ENCODE data around the gene R3HDM4.

Gene R3HDM4

GRCh38 chr19:954272-954671, 41.3 kb upstream of the R3HDM4 start:
- Histone ChIP-seq H4K20me1 (ENCODE audit: insufficient read depth, low read length, poor library complexity, severe bottlenecking) (peaks cover 2% of the 10 kb centered on the region), H3K4me3 (ENCODE audit: low read length, poor library complexity, severe bottlenecking) (no peak overlapping the region), H3K79me2 (ENCODE audit: insufficient read depth, low read length) (peaks cover 23% of the 10 kb centered on the region; the same call in 1 of the 2 replicates), H3K4me1 (ENCODE audit: insufficient read depth, low read length, poor library complexity, severe bottlenecking) (no peaks in the 10 kb centered on the region), H3K9me2 (replicated peaks; ENCODE audit: low read depth, low read length) (no peaks in the 10 kb centered on the region), H3K9ac (ENCODE audit: low read depth, low read length, poor library complexity, severe bottlenecking) (no peak overlapping the region), H3K9me3 (ENCODE audit: insufficient read depth, low read depth, low read length) (no peaks in the 10 kb centered on the region), H3K36me3 (ENCODE audit: insufficient read depth, low read length) (peaks cover 3% of the 10 kb centered on the region; the same call in 1 of the 2 replicates), H3K4me2 (ENCODE audit: low read depth, low read length, poor library complexity, severe bottlenecking) (no peak overlapping the region), H3K27me3 (ENCODE audit: insufficient read depth, low read length, poor library complexity, severe bottlenecking) (no peaks in the 10 kb centered on the region), H3F3A (ENCODE audit: low read depth) (no peaks in the 10 kb centered on the region), H2AFZ (ENCODE audit: low read length) (no peak overlapping the region)
- no peak for TF ChIP-seq CTCF (conservative IDR thresholded peaks at IDR 0.05; ENCODE audit: low read length)
- TF ChIP-seq EZH2phosphoT487 (IDR thresholded peaks at IDR 0.05; ENCODE audit: borderline replicate concordance): no peak

GRCh38 chr19:953445-954271, 40.6 kb upstream of the R3HDM4 start:
- H3K4me3 ChIP-seq (ENCODE audit: low read length, poor library complexity, severe bottlenecking): no peak overlapping the region
- H3K4me1 ChIP-seq (ENCODE audit: insufficient read depth, low read length, poor library complexity, severe bottlenecking): no peaks in the 10 kb centered on the region
- H3K36me3 ChIP-seq (ENCODE audit: insufficient read depth, low read length): no peaks in the 10 kb centered on the region
- H3K9me2 ChIP-seq (replicated peaks; ENCODE audit: low read depth, low read length): no peaks in the 10 kb centered on the region
- H4K20me1 ChIP-seq (ENCODE audit: insufficient read depth, low read length, poor library complexity, severe bottlenecking): peaks cover 2% of the 10 kb centered on the region
- H3K79me2 ChIP-seq (ENCODE audit: insufficient read depth, low read length): peaks cover 23% of the 10 kb centered on the region; the same call in 1 of the 2 replicates
- H2AFZ ChIP-seq (ENCODE audit: low read length): no peak overlapping the region
- H3K4me2 ChIP-seq (ENCODE audit: low read depth, low read length, poor library complexity, severe bottlenecking): no peak overlapping the region
- H3K9ac ChIP-seq (ENCODE audit: low read depth, low read length, poor library complexity, severe bottlenecking): no peak overlapping the region
- no peaks in the 10 kb centered on the region for H3K27me3 ChIP-seq (ENCODE audit: insufficient read depth, low read length, poor library complexity, severe bottlenecking)
- H3K9me3 ChIP-seq (ENCODE audit: insufficient read depth, low read depth, low read length): no peaks in the 10 kb centered on the region
- TF ChIP-seq EZH2phosphoT487 (IDR thresholded peaks at IDR 0.05; ENCODE audit: borderline replicate concordance): no peak
- TF ChIP-seq CTCF (conservative IDR thresholded peaks at IDR 0.05; ENCODE audit: low read length): no peak
- no peaks in the 10 kb centered on the region for H3F3A ChIP-seq (ENCODE audit: low read depth)

GRCh38 chr19:952680-953444, 39.8 kb upstream of the R3HDM4 start:
- peaks cover 2% of the 10 kb centered on the region for H4K20me1 ChIP-seq (ENCODE audit: insufficient read depth, low read length, poor library complexity, severe bottlenecking)
- H3F3A ChIP-seq (ENCODE audit: low read depth): no peaks in the 10 kb centered on the region
- no peak for TF ChIP-seq CTCF (conservative IDR thresholded peaks at IDR 0.05; ENCODE audit: low read length)
- no peak for TF ChIP-seq EZH2phosphoT487 (IDR thresholded peaks at IDR 0.05; ENCODE audit: borderline replicate concordance)
- H3K4me2 ChIP-seq (ENCODE audit: low read depth, low read length, poor library complexity, severe bottlenecking): no peak overlapping the region
- H3K36me3 ChIP-seq (ENCODE audit: insufficient read depth, low read length): peaks cover 3% of the 10 kb centered on the region; the same call in 1 of the 2 replicates
- no peak overlapping the region for H2AFZ ChIP-seq (ENCODE audit: low read length)
- peaks cover 27% of the 10 kb centered on the region; the same call in 1 of the 2 replicates for H3K79me2 ChIP-seq (ENCODE audit: insufficient read depth, low read length)
- H3K9me3 ChIP-seq (ENCODE audit: insufficient read depth, low read depth, low read length): no peaks in the 10 kb centered on the region
- H3K4me3 ChIP-seq (ENCODE audit: low read length, poor library complexity, severe bottlenecking): no peak overlapping the region
- H3K9ac ChIP-seq (ENCODE audit: low read depth, low read length, poor library complexity, severe bottlenecking): no peak overlapping the region
- H3K4me1 ChIP-seq (ENCODE audit: insufficient read depth, low read length, poor library complexity, severe bottlenecking): no peaks in the 10 kb centered on the region
- H3K9me2 ChIP-seq (replicated peaks; ENCODE audit: low read depth, low read length): no peaks in the 10 kb centered on the region
- H3K27me3 ChIP-seq (ENCODE audit: insufficient read depth, low read length, poor library complexity, severe bottlenecking): no peaks in the 10 kb centered on the region

All from Loucy (cell line).